K562 (cell line): Measurements from ENCODE around the gene ZNF319.

Experiments
- NFIC ChIP-seq: fragments of 450-650 bp; IDR thresholded peaks from 2 replicates; pipeline ENCODE4 v1.6.1; 2017; ENCODE audit warnings: mild to moderate bottlenecking, inconsistent platforms
- TSC22D4 ChIP-seq: fragments of 450-650 bp; IDR thresholded peaks from 2 replicates; pipeline ENCODE4 v1.6.1; 2016; ENCODE audit warnings: missing genetic modification characterization, missing biosample characterization, control low read depth
- TF ChIP-seq, protein P1 (sequence below), 3 experiments: IDR thresholded peaks in 2 of 3; conservative IDR thresholded peaks in 1 of 3; 2 replicates each; pipeline ENCODE4 v1.5.1; 2011 to 2012; ENCODE audit warnings: low read length in 3 of 3, mild to moderate bottlenecking in 3 of 3, control low read depth in 2 of 3, improper control_type of control experiment in 1 of 3, inconsistent platforms in 1 of 3, low read depth in 1 of 3, mixed read lengths in 1 of 3, moderate library complexity in 1 of 3; ENCODE audit not compliant: insufficient read depth in 2 of 3

DNA sequence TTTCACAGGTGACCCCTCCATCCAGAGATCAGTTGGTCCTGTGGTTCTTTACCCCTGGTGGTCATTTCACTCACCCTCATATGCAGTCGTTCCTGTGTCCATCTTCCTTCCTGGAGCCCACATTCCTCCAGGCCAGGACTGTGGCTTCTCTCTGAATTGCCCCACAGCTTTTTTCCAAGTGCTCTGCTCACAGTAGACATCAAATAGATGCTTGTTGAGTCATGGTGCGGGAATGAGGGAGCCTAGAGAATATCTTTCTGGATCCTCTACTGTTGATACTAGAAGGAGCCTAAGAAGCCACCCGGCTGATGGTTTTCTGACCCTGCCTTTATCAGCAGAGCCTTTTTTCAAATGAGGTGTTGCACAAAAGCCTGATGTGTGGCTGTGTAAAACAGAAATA lies 11.2 kb upstream of the ZNF319 start:
- no peak for TF ChIP-seq NFIC
- TF ChIP-seq TSC22D4 (tag), result no peak
- TF ChIP-seq, protein P1, sequence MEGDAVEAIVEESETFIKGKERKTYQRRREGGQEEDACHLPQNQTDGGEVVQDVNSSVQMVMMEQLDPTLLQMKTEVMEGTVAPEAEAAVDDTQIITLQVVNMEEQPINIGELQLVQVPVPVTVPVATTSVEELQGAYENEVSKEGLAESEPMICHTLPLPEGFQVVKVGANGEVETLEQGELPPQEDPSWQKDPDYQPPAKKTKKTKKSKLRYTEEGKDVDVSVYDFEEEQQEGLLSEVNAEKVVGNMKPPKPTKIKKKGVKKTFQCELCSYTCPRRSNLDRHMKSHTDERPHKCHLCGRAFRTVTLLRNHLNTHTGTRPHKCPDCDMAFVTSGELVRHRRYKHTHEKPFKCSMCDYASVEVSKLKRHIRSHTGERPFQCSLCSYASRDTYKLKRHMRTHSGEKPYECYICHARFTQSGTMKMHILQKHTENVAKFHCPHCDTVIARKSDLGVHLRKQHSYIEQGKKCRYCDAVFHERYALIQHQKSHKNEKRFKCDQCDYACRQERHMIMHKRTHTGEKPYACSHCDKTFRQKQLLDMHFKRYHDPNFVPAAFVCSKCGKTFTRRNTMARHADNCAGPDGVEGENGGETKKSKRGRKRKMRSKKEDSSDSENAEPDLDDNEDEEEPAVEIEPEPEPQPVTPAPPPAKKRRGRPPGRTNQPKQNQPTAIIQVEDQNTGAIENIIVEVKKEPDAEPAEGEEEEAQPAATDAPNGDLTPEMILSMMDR (IDR thresholded peaks at IDR 0.05 in 2 of 3, conservative IDR thresholded peaks at IDR 0.05 in 1 of 3; ENCODE audit: insufficient read depth in 2 of 3, low read depth in 1 of 3, low read length in 3 of 3), result no peak
